Psoas muscle (tissue), 8 donors: ENCODE data around the gene UROS. TPM values are rescaled to one million over a fixed set of nuclear protein-coding genes. Genes with fewer than 3 reads are reported as not detected.

Experiments used
- ATAC-seq, 4 donors: fragments of 200-7000 bp; cut with Tn5 transposase; one replicate each; pipeline ENCODE4 v1.9.1; 2020; ENCODE audit warnings: moderate library complexity in 3 of 4, mild to moderate bottlenecking in 2 of 4
- DNase-seq, 2 donors: peaks; one replicate each; pipeline ENCODE4 v3.0.0-alpha.2; 2020
- H3K27ac ChIP-seq: fragments of 200-600 bp; one replicate; pipeline ENCODE4 v1.8.0; 2022
- H3K27me3 ChIP-seq, 3 donors: fragments of 200-600 bp in 1 of 3; one replicate each; pipeline versions ENCODE4 v1.6.1 to v1.8.0; 2013 to 2022; ENCODE audit warnings: low read length in 2 of 3, mild to moderate bottlenecking in 2 of 3, moderate library complexity in 1 of 3; ENCODE audit not compliant: insufficient read depth in 3 of 3
- H3K36me3 ChIP-seq, 2 donors: fragments of 200-600 bp in 1 of 2; one replicate each; pipeline versions ENCODE4 v1.6.1 to v1.8.0; 2013 to 2022; ENCODE audit warnings: low read depth in 1 of 2, mild to moderate bottlenecking in 1 of 2, moderate library complexity in 1 of 2; ENCODE audit not compliant: insufficient read depth in 1 of 2
- H3K4me1 ChIP-seq: fragments of 200-600 bp; one replicate; pipeline ENCODE4 v1.8.0; 2022
- H3K4me3 ChIP-seq: fragments of 200-600 bp; one replicate; pipeline ENCODE4 v1.8.0; 2022; ENCODE audit warnings: mild to moderate bottlenecking
- H3K9me3 ChIP-seq: fragments of 200-600 bp; one replicate; pipeline ENCODE4 v1.8.0; 2022
- WGBS, 3 donors: extraction: QIAGEN DNeasy Blood & Tissue Kit; methylation state at CpG; one replicate each; pipeline versions ENCODE4 v1.1.6 to v1.1.7; 2013; 5-methylcytosine and 5-hydroxymethylcytosine counted together
- intact Hi-C, 2 donors: fragments of 100-400 bp; cut with DNase I; formaldehyde crosslinking; loops; one replicate each; pipeline versions ENCODE4 v1.11.0 to v1.14.2; 2022
- polyA plus RNA-seq, 3 donors: library from polyadenylated mRNA; stranded (reverse); fragments of 200-250 nt; gene quantifications; one replicate each; pipeline ENCODE4 v1.2.3, GENCODE V29; 2013
- total RNA-seq, 4 donors: library from RNA; stranded (reverse); fragmentation: NEBNext Ultra II Directional in 2 of 4; extraction: Animal tissue kit (Norgen Biotek cat#: 25700) in 2 of 4; gene quantifications; one replicate each; pipeline versions ENCODE4 v1.2.1 to v1.2.4, GENCODE V29; 2021 to 2023
- TF ChIP-seq, protein P1 (sequence below): fragments of 200-600 bp; IDR thresholded peaks from one replicate; pipeline ENCODE4 v1.8.0; 2022; ENCODE audit warnings: antibody characterized with exemption
- donor health status: healthy with polysubstance abuse.
- donor health status: DM: no; HTN: no; CAD: no; lungs with moderate emphysema.
- donor health status: Bipolar disorder and iron deficiency.
- donor health status: healthy.
- donor health status: DM: yes; HTN: yes; CAD: no.
- donor health status: DM: no; HTN: no; CAD: no.
- donor health status: DM: no; HTN: no; CAD: no.
- donor health status: DM: yes; HTN: yes; CAD: no.

Gene UROS
- total and polyA plus RNA-seq, 7 donors, result 39.6 to 73.6 (median 52.6) TPM

DNA sequence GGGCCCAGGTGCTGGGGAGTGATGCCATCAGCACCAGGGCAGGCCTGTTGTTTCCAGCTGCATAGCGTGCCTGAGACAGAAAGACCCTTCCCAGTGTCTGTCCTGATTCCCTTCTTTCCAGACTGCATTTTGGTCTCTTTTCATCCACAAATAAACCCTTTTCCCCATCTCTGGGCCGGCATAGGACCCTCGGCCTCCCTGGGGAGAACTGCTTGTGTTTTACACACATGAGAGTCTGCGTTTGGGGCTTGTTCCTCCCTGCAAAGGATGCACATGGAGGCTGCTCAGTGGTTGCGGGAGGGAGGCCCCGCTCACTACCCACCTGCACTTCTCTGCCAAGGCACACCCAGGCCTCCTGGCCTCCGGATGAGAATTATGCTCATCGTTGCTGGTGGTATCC lies 41.7 kb downstream of the UROS start:
- ATAC-seq, result no peak
- 89 to 91% (median 90%) methylated on average over 8 of the region's 8 CpGs for WGBS, 3 donors
- Histone ChIP-seq H3K9me3 (no peaks in the 10 kb centered on the region), H3K36me3 (no peaks in the 10 kb centered on the region), H3K4me1 (no peaks in the 10 kb centered on the region), H3K27ac (no peak overlapping the region), H3K27me3 (no peaks in the 10 kb centered on the region), H3K4me3 (no peak overlapping the region)
- no peak for DNase-seq
- TF ChIP-seq, protein P1, sequence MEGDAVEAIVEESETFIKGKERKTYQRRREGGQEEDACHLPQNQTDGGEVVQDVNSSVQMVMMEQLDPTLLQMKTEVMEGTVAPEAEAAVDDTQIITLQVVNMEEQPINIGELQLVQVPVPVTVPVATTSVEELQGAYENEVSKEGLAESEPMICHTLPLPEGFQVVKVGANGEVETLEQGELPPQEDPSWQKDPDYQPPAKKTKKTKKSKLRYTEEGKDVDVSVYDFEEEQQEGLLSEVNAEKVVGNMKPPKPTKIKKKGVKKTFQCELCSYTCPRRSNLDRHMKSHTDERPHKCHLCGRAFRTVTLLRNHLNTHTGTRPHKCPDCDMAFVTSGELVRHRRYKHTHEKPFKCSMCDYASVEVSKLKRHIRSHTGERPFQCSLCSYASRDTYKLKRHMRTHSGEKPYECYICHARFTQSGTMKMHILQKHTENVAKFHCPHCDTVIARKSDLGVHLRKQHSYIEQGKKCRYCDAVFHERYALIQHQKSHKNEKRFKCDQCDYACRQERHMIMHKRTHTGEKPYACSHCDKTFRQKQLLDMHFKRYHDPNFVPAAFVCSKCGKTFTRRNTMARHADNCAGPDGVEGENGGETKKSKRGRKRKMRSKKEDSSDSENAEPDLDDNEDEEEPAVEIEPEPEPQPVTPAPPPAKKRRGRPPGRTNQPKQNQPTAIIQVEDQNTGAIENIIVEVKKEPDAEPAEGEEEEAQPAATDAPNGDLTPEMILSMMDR, result no peak
- intact Hi-C loops, result no loop called here

DNA sequence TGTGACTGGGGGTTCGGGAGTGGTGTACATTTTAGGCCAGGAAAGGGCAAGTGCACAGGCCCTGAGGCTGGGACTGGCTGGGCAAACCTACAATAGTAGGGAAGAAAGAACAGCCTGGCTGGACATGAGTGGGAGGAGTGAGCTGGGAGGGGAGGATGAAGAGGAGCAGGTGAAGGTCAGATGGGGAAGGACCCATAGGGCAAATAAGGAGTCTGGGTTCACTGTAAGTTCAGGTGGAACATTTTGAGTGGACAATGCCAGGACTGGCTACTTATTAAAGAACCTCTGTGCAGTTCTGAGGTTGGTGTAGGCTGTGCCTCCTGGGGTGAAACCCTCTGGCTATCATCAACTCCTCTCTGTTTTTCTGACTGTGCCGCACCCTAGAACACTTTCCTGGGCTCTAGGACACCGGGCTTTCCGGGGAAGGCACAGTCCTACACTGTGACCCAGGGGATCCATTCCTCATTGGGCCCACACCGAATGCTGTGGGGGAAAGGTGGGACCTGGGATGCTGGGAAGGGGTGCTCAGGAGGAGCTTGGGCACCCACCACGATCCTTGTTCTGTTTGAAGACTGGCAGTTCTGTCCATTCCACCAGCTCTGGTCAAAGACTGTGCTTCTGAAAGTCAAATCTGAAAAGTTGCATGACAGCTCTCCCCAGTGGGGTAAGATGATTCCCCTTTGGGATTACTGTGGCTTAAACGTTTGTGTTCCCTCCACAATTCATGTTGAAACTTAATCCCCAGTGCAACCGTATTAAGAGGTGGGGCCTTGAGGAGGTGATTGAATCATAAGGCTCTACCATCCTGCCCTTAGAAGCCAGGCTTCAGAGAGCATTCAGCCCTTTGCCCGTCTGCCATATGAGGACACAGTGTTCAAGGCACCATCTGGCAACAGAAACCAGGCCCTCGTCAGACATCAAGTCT lies 43.4 kb downstream of the UROS start:
- Histone ChIP-seq H3K36me3 (no peaks in the 10 kb centered on the region), H3K4me3 (no peak overlapping the region), H3K9me3 (no peaks in the 10 kb centered on the region), H3K4me1 (no peaks in the 10 kb centered on the region), H3K27ac (no peak overlapping the region), H3K27me3 (no peaks in the 10 kb centered on the region)
- 67 to 80% (median 67%) methylated on average over 10 of the region's 10 CpGs for WGBS, 3 donors
- ATAC-seq, result no peak
- no peak for DNase-seq
- TF ChIP-seq, protein P1, result no peak
- intact Hi-C loops, result no loop called here

DNA sequence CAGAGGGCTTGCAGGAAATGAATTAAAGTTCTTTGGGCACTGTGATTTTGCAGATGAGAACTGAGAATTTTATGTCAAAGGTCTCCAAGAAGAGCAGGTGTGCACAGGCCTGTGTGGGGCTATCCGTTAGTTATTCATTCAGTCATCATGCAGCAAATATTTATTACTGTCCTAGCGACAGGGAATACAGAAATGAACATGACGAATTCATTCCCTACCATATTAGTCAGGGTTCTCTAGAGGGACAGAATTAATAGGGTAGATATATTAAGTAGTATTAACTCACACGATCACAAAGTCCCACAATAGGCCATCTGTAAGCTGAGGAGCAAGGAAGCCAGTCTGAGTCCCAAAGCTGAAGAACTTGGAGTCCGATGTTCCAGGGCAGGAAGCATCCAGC lies 44.5 kb downstream of the UROS start:
- ATAC-seq (no peak), DNase-seq (no peak)
- no peaks in the 10 kb centered on the region for H3K36me3 ChIP-seq
- 20 to 40% (median 28%) methylated on average over 5 of the region's 5 CpGs for whole genome bisulfite sequencing, 3 donors
- TF ChIP-seq, protein P1, result no peak
- H3K27me3 ChIP-seq, result no peaks in the 10 kb centered on the region
- H3K4me1 ChIP-seq, result no peaks in the 10 kb centered on the region
- no peaks in the 10 kb centered on the region for H3K9me3 ChIP-seq
- no peak overlapping the region for H3K4me3 ChIP-seq
- intact Hi-C loops, result no loop called here
- H3K27ac ChIP-seq, result no peak overlapping the region

DNA sequence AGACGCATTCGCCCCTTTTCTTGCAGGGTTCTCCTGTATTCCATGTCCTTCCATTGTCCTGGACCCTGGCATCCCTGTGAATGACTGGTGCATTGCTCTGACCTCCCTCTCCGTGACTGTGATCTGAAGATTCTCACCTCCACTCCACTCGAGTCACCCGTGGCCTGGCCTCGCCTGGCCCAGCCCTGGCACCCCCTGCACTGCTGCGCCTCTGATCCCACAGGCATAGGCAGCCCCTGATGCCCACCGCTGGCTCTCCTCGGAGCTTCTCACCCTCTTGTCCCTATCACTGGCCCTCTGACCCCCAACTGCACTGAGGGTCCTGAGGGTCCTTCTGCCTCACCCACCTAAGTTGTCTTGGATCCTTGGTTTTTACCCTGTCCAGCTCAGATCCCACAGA lies 45.3 kb downstream of the UROS start:
- Histone ChIP-seq H3K4me3 (no peak overlapping the region), H3K9me3 (no peaks in the 10 kb centered on the region), H3K4me1 (no peaks in the 10 kb centered on the region), H3K36me3 (no peaks in the 10 kb centered on the region), H3K27me3 (no peaks in the 10 kb centered on the region), H3K27ac (no peak overlapping the region)
- ATAC-seq, result no peak
- 92 to 97% (median 93%) methylated on average over 9 of the region's 9 CpGs for WGBS, 3 donors
- DNase-seq, result no peak
- TF ChIP-seq, protein P1, result no peak
- intact Hi-C loops, result no loop called here
